Measurements from ENCODE around the gene RAB11FIP3. TPM values are rescaled to one million over a fixed set of nuclear protein-coding genes. Genes with fewer than 3 reads are reported as not detected.

RAB11FIP3 gene
- total and polyA plus RNA-seq, 9 of the 15 experiments (the other 6 are each of a cell fraction or from before 2014, with no cell fraction given): 0.46 to 13.1 (median 4.3) TPM

DNA sequence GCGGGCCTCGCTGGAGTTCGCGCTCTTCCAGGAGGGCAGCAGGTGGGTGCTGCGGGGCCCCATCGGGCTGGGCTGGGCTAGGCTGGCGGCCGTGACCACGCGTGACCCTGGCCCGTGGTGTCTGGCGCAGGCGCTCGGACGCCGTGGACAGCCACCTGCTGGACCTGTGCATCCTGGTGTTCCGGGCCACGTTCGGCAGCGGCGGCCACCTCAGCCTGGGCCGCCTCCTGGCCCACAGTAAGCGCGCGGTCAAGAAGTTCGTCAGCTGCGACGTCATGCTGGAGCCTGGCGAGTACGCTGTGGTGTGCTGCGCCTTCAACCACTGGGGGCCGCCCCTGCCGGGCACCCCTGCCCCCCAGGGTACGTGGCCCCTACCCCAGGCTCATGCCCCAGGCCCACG, 126.7 kb downstream of the RAB11FIP3 start (continued):
- TF ChIP-seq, protein P1, sequence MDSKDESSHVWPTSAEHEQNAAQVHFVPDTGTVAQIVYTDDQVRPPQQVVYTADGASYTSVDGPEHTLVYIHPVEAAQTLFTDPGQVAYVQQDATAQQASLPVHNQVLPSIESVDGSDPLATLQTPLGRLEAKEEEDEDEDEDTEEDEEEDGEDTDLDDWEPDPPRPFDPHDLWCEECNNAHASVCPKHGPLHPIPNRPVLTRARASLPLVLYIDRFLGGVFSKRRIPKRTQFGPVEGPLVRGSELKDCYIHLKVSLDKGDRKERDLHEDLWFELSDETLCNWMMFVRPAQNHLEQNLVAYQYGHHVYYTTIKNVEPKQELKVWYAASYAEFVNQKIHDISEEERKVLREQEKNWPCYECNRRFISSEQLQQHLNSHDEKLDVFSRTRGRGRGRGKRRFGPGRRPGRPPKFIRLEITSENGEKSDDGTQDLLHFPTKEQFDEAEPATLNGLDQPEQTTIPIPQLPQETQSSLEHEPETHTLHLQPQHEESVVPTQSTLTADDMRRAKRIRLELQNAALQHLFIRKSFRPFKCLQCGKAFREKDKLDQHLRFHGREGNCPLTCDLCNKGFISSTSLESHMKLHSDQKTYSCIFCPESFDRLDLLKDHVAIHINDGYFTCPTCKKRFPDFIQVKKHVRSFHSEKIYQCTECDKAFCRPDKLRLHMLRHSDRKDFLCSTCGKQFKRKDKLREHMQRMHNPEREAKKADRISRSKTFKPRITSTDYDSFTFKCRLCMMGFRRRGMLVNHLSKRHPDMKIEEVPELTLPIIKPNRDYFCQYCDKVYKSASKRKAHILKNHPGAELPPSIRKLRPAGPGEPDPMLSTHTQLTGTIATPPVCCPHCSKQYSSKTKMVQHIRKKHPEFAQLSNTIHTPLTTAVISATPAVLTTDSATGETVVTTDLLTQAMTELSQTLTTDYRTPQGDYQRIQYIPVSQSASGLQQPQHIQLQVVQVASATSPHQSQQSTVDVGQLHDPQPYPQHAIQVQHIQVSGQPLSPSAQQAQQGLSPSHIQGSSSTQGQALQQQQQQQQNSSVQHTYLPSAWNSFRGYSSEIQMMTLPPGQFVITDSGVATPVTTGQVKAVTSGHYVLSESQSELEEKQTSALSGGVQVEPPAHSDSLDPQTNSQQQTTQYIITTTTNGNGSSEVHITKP (IDR thresholded peaks at IDR 0.05; ENCODE audit: partially characterized antibody): no peak
- TF ChIP-seq ZEB2 (IDR thresholded peaks at IDR 0.05) (no peak), AFF4 (CRISPR knock-in tag; IDR thresholded peaks at IDR 0.05) (no peak)

All from K562 (cell line).